Measurements from ENCODE around the gene VCAM1.
A peak's percentile ranks its signal among the peaks of the same experiment; 100 is the strongest.
"Not testable (repeated sequence)": the region's sequence is repeated elsewhere in the genome, so short reads cannot be mapped to it uniquely, and the experiment has no call there.

VCAM1 gene

DNA sequence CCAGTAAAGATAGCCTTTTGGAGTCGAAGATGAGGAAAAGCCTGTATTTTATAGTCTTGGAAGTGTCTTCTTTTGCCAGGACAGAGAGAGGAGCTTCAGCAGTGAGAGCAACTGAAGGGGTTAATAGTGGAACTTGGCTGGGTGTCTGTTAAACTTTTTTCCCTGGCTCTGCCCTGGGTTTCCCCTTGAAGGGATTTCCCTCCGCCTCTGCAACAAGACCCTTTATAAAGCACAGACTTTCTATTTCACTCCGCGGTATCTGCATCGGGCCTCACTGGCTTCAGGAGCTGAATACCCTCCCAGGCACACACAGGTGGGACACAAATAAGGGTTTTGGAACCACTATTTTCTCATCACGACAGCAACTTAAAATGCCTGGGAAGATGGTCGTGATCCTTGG lies at the start of gene VCAM1:
TSS of gene VCAM1 (plus strand) at position 253 of the 400 bp plus-strand sequence. CDS start at position 372, 119 bp downstream.
- peak within 1 kb of the TSS; percentile 55; the same call in 1 of the 2 replicates for H3K4me3 ChIP-seq (ENCODE audit: low read length)
- no peak for TF ChIP-seq ZNF274 (IDR thresholded peaks at IDR 0.05; ENCODE audit: low read depth, low read length)

DNA sequence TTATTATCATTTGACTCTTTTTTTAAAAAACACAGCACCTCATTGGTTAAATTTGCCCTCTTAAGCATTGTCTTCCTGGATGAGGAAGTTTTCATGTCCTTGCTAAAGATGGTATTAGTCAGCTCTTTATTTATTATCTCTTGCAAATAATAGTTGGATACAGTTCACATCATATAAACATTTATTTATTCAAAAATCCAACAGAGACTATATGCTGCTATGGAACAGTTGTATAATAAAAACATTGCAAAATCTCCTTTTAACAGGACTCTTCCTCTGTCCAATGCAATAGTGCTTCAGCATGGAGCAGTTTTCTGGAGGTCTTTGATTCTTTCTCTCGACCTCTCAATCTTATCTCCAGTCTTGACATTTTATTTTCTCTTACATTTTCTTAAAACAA lies 49.5 kb upstream of the VCAM1 start:
- no peak overlapping the region for H3K4me3 ChIP-seq (ENCODE audit: low read length)
- TF ChIP-seq ZNF274 (IDR thresholded peaks at IDR 0.05; ENCODE audit: low read depth, low read length), result no peak

DNA sequence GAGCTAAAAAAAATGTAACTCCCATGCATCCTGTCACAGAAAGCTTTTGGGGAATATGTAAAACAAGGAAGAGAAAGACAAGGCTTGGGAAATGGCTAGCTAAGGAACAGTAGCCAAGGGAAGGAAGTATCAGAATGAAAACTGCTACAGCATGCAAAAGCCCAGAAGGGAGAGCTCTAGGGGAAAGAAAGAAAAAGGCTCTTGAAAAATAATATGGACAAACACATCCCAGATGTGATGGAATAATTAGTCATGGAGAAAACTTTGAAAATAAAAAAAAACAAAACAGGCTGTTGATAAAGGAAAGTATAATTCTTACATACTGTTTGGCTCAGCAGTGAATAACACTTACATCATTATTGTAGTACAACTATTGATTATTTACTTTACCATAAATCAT lies 47.9 kb upstream of the VCAM1 start:
- no peak overlapping the region for H3K4me3 ChIP-seq (ENCODE audit: low read length)
- TF ChIP-seq ZNF274 (IDR thresholded peaks at IDR 0.05; ENCODE audit: low read depth, low read length), result no peak

DNA sequence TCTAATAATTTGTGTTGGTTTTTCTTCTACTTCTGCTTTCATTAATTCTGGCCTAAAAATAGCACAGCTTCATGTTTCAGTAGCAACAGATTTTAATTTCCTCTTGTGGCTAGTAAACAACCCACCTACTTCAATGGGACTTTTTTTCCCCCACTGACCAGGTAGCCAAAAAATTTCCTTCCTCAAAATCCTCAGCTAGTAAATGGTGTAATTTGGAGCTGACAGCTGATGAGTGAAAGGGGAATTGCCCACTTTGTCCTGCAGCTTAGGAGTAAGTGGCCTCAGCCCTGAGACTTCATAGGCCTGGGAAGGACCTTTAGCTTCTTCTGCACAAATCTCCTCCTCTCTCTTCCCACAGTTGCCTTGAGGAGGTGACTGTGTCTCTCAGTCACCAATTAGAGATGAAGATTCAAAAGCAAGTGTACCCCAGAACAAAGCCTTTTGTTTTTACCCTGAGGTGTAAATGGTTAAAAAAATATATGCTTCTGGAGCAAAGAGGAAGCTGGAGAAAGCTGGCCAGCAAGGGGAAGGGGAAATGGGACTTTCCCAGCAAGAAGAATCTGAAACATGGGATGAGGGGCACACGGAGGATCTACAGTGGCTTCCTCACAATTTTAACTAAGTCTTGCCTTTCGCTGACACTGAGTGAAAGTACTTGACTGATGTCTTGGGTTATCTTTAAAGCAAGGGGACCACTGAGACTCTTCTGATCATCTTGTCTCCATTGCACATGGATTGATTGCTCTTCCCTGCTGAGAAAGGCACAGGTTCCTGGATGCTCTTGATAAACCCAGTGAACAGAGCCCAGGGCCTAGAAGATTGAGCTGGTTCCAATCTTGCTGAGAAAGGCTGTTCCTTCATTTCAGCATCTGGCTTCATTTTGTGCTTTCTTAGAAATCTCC lies 35.8 kb upstream of the VCAM1 start:
- no peak for TF ChIP-seq ZNF274 (IDR thresholded peaks at IDR 0.05; ENCODE audit: low read depth, low read length)
- no peak overlapping the region for H3K4me3 ChIP-seq (ENCODE audit: low read length)

- no peak for TF ChIP-seq ZNF274 (IDR thresholded peaks at IDR 0.05; ENCODE audit: low read depth, low read length)
- H3K4me3 ChIP-seq (ENCODE audit: low read length), result no peak overlapping the region
These were observed 19.8 kb upstream of the VCAM1 start for GRCh38 chr1:100699744-100700143.

DNA sequence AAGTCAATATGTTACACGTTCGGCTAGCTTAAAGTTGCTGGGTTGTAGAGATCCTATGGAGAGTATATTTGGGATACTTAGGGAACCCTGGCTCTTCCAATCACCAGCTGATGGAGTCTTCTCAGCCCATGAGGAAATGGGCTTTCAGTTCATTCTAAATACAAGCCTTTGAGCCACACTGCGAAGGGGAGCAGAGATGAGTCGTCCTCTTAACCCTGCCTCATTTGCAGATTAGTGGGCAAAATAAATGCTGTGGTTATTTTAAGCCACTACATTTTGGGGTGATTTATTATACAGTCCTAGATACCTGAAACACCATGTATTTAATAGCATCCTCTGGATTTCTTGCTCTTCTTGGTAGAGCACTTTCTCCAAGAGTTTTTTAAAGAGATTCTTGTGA lies 19.0 kb upstream of the VCAM1 start:
- TF ChIP-seq ZNF274 (IDR thresholded peaks at IDR 0.05; ENCODE audit: low read depth, low read length), result no peak
- no peak overlapping the region for H3K4me3 ChIP-seq (ENCODE audit: low read length)

GRCh38 chr1:100703052-100703451 lies 16.5 kb upstream of the VCAM1 start:
- TF ChIP-seq ZNF274 (IDR thresholded peaks at IDR 0.05; ENCODE audit: low read depth, low read length), result no peak
- no peak overlapping the region for H3K4me3 ChIP-seq (ENCODE audit: low read length)

- TF ChIP-seq ZNF274 (IDR thresholded peaks at IDR 0.05; ENCODE audit: low read depth, low read length), result no peak
These were observed 15.8 kb upstream of the VCAM1 start for GRCh38 chr1:100703716-100704115.

GRCh38 chr1:100704473-100704872 lies 15.1 kb upstream of the VCAM1 start:
- TF ChIP-seq ZNF274 (IDR thresholded peaks at IDR 0.05; ENCODE audit: low read depth, low read length), result no peak
- H3K4me3 ChIP-seq (ENCODE audit: low read length), result no peak overlapping the region

More at GRCh38 chr1:100703716-100704115, 15.8 kb upstream of the VCAM1 start:
- H3K4me3 ChIP-seq (ENCODE audit: low read length), result no peak overlapping the region

- H3K4me3 ChIP-seq (ENCODE audit: low read length), result no peak overlapping the region
- TF ChIP-seq ZNF274 (IDR thresholded peaks at IDR 0.05; ENCODE audit: low read depth, low read length), result no peak
These were observed 13.2 kb upstream of the VCAM1 start for GRCh38 chr1:100706296-100706695.

DNA sequence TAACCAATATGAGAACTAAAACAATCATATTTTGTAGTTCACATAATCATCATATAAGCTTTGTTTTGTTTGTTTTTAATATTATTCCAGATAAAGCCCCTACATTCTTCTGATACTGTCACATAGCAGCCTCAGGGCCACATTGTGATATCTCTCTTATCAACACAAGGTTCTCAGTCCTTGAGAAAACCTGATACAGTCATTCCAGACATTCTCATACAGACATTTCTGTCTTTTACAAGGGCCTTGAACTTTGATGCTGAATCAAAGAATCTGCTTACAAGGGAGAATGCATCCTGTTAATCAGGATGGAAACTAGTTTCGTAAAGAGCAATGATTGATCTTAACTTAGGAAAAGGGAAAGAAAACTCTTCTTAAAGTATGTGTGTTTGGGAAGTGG lies 12.7 kb upstream of the VCAM1 start:
- no peak overlapping the region for H3K4me3 ChIP-seq (ENCODE audit: low read length)
- no peak for TF ChIP-seq ZNF274 (IDR thresholded peaks at IDR 0.05; ENCODE audit: low read depth, low read length)

- no peak overlapping the region for H3K4me3 ChIP-seq (ENCODE audit: low read length)
- TF ChIP-seq ZNF274 (IDR thresholded peaks at IDR 0.05; ENCODE audit: low read depth, low read length), result no peak
These were observed 11.0 kb upstream of the VCAM1 start for GRCh38 chr1:100708476-100709062.

DNA sequence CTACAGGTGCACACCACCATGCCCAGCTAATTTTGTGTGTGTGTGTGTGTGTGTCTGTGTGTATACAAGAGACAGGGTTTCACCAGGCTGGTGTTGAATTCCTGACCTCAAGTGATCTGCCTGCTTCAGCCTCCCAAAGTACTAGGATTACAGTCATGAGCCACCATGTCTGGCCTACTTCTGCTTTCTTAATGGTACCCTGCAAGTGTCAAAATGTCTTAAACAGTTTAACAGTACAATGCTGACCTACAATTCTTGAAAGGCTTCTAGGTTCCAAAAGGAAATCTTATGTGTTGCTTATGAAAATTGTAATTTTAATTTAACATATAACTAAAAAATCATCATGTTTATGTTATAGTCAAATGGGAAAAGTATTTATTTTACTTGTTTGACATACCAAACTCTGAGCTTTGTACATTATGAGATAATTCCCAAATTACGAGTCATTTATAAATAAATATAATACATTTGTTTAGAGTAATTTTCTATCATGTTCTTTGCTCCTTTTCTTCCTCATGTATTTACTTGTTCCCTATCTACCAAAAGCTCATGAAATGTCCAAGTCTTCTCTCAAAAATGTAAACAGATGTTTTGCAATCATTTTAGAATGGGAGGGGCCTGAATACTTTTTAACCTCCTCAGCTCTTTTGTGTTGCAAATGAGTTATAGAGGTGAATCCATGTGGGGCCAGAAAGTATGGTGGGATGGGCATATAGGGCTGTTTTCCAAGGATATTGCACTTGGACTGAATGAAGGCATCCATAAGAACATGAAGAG lies 8.4 kb upstream of the VCAM1 start:
- TF ChIP-seq ZNF274 (IDR thresholded peaks at IDR 0.05; ENCODE audit: low read depth, low read length), result no peak
- H3K4me3 ChIP-seq (ENCODE audit: low read length), result no peak overlapping the region

- H3K4me3 ChIP-seq (ENCODE audit: low read length), result not testable (repeated sequence)
These were observed 6.5 kb upstream of the VCAM1 start for GRCh38 chr1:100713027-100713426.

Data from GM08714 (cell line).